DND-41 (cell line): Measurements from ENCODE around the gene MACF1.

Source experiments
- ATAC-seq: fragments of 200-7000 bp; cut with Tn5 transposase; 3 replicates; pipeline ENCODE4 v1.9.1; 2021; ENCODE audit warnings: low read depth; ENCODE audit not compliant: insufficient read depth
- DNase-seq: peaks from one replicate; pipeline ENCODE4 v3.0.0-alpha.2; 2020
- H2AFZ ChIP-seq: 2 replicates; pipeline ENCODE4 v1.6.0; 2012; ENCODE audit warnings: low read depth, low read length
- H3K27ac ChIP-seq: 2 replicates; pipeline ENCODE4 v1.5.1; 2012; ENCODE audit warnings: low read length, inconsistent platforms
- H3K27me3 ChIP-seq: fragments of 200-600 bp; sonication (generic); 2 replicates; pipeline ENCODE4 v1.6.0; 2012; ENCODE audit warnings: low read length, mild to moderate bottlenecking, inconsistent platforms; ENCODE audit not compliant: insufficient read depth, poor library complexity
- H3K36me3 ChIP-seq: 2 replicates; pipeline ENCODE4 v1.5.1; 2012; ENCODE audit warnings: low read length, inconsistent platforms; ENCODE audit not compliant: insufficient read depth
- H3K4me1 ChIP-seq: 2 replicates; pipeline ENCODE4 v1.5.1; 2012; ENCODE audit warnings: mild to moderate bottlenecking, low read length; ENCODE audit not compliant: insufficient read depth
- H3K4me2 ChIP-seq: 2 replicates; pipeline ENCODE4 v1.6.0; 2012; ENCODE audit warnings: mild to moderate bottlenecking, moderate library complexity, low read length, inconsistent platforms; ENCODE audit not compliant: insufficient read depth
- H3K4me3 ChIP-seq, 2 experiments: fragments of 200-600 bp in 1 of 2; shearing (Covaris generic) in 1 of 2; 2 replicates each; pipeline ENCODE4 v1.5.1; 2012 to 2016; ENCODE audit warnings: inconsistent platforms in 2 of 2, low read length in 2 of 2, mild to moderate bottlenecking in 2 of 2, low read depth in 1 of 2, moderate library complexity in 1 of 2
- H3K79me2 ChIP-seq: 2 replicates; pipeline ENCODE4 v1.6.0; 2012; ENCODE audit warnings: low read length, inconsistent platforms; ENCODE audit not compliant: insufficient read depth
- H3K9ac ChIP-seq: 2 replicates; pipeline ENCODE4 v1.6.0; 2012; ENCODE audit warnings: low read depth, mild to moderate bottlenecking, inconsistent platforms, low read length, moderate library complexity
- H3K9me3 ChIP-seq: 2 replicates; pipeline ENCODE4 v1.5.1; 2012; ENCODE audit warnings: low read length, moderate library complexity, mild to moderate bottlenecking, inconsistent platforms; ENCODE audit not compliant: insufficient read depth, severe bottlenecking
- H4K20me1 ChIP-seq: 2 replicates; pipeline ENCODE4 v1.6.0; 2012; ENCODE audit warnings: low read length; ENCODE audit not compliant: insufficient read depth
- EZH2 ChIP-seq: IDR thresholded peaks from 3 replicates; pipeline ENCODE4 v1.6.1; 2012; ENCODE audit warnings: borderline replicate concordance, low read depth, mild to moderate bottlenecking, moderate library complexity, low read length, inconsistent platforms; ENCODE audit not compliant: severe bottlenecking
- TF ChIP-seq, protein P1 (sequence below): IDR thresholded peaks from 2 replicates; pipeline ENCODE4 v1.5.1; 2012; ENCODE audit warnings: borderline replicate concordance, low read length, moderate library complexity, mild to moderate bottlenecking; ENCODE audit not compliant: poor library complexity, severe bottlenecking; ENCODE audit errors: extremely low read depth

The MACF1 gene

GRCh38 chr1:39214714-39214997 lies 10.2 kb downstream of the MACF1 start:
- H3K27ac ChIP-seq, result peak overlapping the region; percentile 92
- ATAC-seq, result no peak
- no peaks in the 10 kb centered on the region for H3K9me3 ChIP-seq
- peaks cover 9% of the 10 kb centered on the region; the same call in 1 of the 2 replicates for H4K20me1 ChIP-seq
- H3K79me2 ChIP-seq, result peaks cover 90% of the 10 kb centered on the region
- H3K4me2 ChIP-seq, result peak overlapping the region; percentile 61
- no peak for DNase-seq
- H3K4me1 ChIP-seq, result peaks cover 40% of the 10 kb centered on the region
- TF ChIP-seq EZH2, result no peak
- TF ChIP-seq, protein P1, sequence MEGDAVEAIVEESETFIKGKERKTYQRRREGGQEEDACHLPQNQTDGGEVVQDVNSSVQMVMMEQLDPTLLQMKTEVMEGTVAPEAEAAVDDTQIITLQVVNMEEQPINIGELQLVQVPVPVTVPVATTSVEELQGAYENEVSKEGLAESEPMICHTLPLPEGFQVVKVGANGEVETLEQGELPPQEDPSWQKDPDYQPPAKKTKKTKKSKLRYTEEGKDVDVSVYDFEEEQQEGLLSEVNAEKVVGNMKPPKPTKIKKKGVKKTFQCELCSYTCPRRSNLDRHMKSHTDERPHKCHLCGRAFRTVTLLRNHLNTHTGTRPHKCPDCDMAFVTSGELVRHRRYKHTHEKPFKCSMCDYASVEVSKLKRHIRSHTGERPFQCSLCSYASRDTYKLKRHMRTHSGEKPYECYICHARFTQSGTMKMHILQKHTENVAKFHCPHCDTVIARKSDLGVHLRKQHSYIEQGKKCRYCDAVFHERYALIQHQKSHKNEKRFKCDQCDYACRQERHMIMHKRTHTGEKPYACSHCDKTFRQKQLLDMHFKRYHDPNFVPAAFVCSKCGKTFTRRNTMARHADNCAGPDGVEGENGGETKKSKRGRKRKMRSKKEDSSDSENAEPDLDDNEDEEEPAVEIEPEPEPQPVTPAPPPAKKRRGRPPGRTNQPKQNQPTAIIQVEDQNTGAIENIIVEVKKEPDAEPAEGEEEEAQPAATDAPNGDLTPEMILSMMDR, result no peak
- H2AFZ ChIP-seq, result 0 out of 2 replicates have a peak overlapping the region, but pooled peaks have one; percentile 31
- peak overlapping the region; percentile 50 for H3K9ac ChIP-seq
- peak overlapping the region in 1 of 2 experiments; percentile 41; a peak in 2 of 4 replicates for H3K4me3 ChIP-seq
- H3K27me3 ChIP-seq, result no peaks in the 10 kb centered on the region
- peaks cover 5% of the 10 kb centered on the region; the same call in 1 of the 2 replicates for H3K36me3 ChIP-seq

DNA sequence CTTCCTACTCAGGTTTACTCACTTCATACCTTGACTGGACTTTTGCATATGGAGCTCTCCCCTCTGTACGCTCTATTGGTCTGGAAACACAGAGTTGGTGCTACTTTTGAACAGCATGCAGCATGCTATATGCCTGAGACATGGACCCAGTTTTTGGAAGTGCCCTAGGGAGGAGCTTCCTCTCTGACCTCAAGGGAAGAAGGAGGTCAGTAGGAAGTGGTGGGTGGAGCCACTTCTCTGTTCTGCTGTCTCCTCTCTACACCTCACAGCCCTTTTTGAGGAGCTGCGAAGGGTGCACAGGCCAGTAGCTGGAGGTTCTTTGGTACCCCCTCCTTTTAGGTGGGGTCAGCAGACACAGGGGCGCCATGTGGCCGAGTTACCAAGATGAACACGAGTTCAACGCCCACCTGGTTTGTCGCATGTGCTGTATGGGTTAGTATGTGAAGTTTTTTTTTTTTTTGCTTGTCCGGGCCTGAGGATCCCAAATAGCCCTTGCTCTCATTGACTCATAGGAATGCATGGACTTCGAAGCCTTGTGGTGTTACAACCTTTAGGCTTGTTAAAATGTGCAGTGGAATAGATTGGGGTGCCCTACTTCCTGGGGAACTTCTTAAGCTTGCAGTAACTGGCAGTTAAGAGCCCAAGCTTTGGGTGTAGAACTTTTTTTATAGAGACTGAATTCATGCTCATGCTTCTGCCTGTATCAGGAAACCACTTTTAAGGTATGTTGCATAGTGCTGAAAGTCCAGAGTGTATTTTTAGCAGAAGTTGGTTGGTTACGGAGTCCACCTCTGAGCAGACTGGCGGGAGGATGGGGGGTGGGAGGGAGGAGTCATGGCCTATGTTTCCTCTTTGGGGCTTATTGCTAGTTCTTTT lies 10.7 kb downstream of the MACF1 start:
- Histone ChIP-seq H4K20me1 (peaks cover 9% of the 10 kb centered on the region; the same call in 1 of the 2 replicates), H3K9me3 (no peaks in the 10 kb centered on the region), H3K27ac (peak overlapping the region; percentile 92), H3K79me2 (peaks cover 87% of the 10 kb centered on the region), H2AFZ (peak overlapping the region; percentile 31; the same call in 1 of the 2 replicates), H3K9ac (peak overlapping the region; percentile 50), H3K36me3 (peaks cover 5% of the 10 kb centered on the region; the same call in 1 of the 2 replicates), H3K27me3 (no peaks in the 10 kb centered on the region), H3K4me3 (peak overlapping the region in 1 of 2 experiments; percentile 41; a peak in 2 of 4 replicates), H3K4me1 (peaks cover 40% of the 10 kb centered on the region), H3K4me2 (peak overlapping the region; percentile 61)
- peak; percentile 88 for ATAC-seq
- peak; percentile 67 for DNase-seq
- TF ChIP-seq, protein P1, result no peak
- no peak for TF ChIP-seq EZH2

DNA sequence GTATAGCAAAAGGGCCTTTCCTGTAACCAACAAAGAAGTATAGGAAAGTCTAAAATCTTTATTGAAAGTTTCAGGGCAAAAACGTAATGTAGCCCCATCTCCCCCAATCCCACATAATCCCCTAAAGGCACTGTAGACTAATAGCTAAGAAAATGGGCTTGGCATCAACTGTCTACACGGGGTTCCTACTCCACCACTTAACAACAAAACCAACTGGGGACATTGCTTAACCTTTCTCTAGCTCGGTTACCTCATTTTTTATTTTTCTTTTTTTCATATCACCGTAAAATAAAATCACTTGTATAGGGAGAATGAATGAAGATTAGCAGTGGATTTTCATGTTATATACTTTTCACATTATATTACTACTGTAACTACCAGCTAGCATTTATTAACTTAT lies 12.3 kb downstream of the MACF1 start:
- no peak overlapping the region for H3K4me3 ChIP-seq
- H3K4me2 ChIP-seq, result peak overlapping the region; percentile 12; the same call in 1 of the 2 replicates
- DNase-seq, result no peak

More for the DNA sequence above, 12.3 kb downstream of the MACF1 start:
- Histone ChIP-seq H3K27me3 (no peaks in the 10 kb centered on the region), H3K9me3 (no peaks in the 10 kb centered on the region), H2AFZ (no peak overlapping the region), H3K4me1 (peaks cover 40% of the 10 kb centered on the region), H4K20me1 (peaks cover 9% of the 10 kb centered on the region; the same call in 1 of the 2 replicates), H3K9ac (no peak overlapping the region), H3K79me2 (peaks cover 81% of the 10 kb centered on the region), H3K36me3 (peaks cover 5% of the 10 kb centered on the region; the same call in 1 of the 2 replicates), H3K27ac (peak overlapping the region; percentile 47; the same call in 1 of the 2 replicates)
- TF ChIP-seq, protein P1, result no peak
- TF ChIP-seq EZH2, result no peak
- ATAC-seq, result no peak
